Measurements from ENCODE around the gene SLX4.

SLX4 gene

GRCh38 chr16:3608069-3608468 is 3.3 kb downstream of the SLX4 start:
- Histone ChIP-seq H3K27ac (replicated peaks) (no peak overlapping the region), H3K4me3 (replicated peaks; ENCODE audit: insufficient read depth, low read length) (no peak overlapping the region), H3K27me3 (ENCODE audit: insufficient read depth, poor library complexity, severe bottlenecking) (no peaks in the 10 kb centered on the region)
- no peak for TF ChIP-seq CTCF (IDR thresholded peaks at IDR 0.05; ENCODE audit: insufficient read depth, low read length)
- no peak for TF ChIP-seq SPI1 (IDR thresholded peaks at IDR 0.05; ENCODE audit: borderline replicate concordance, low read depth)
- no peak for TF ChIP-seq GABPA (IDR thresholded peaks at IDR 0.05; ENCODE audit: low read depth)
- TF ChIP-seq REST (IDR thresholded peaks at IDR 0.05; ENCODE audit: insufficient replicate concordance, low read depth) = no peak
- no peak for DNase-seq (ENCODE audit: low read depth in 1 of 2, low spot score in 1 of 2)

- Histone ChIP-seq H3K4me3 (replicated peaks; ENCODE audit: insufficient read depth, low read length) (no peak overlapping the region), H3K27me3 (ENCODE audit: insufficient read depth, poor library complexity, severe bottlenecking) (no peaks in the 10 kb centered on the region), H3K27ac (replicated peaks) (no peak overlapping the region)
- TF ChIP-seq POLR2AphosphoS5 (IDR thresholded peaks at IDR 0.05; ENCODE audit: low read depth) = no peak
- DNase-seq (ENCODE audit: low read depth in 1 of 2, low spot score in 1 of 2) = no peak
These were observed 3.8 kb downstream of the SLX4 start for GRCh38 chr16:3607634-3608033.

- TF ChIP-seq CTCF (IDR thresholded peaks at IDR 0.05; ENCODE audit: insufficient read depth, low read length) (no peak), SPI1 (IDR thresholded peaks at IDR 0.05; ENCODE audit: borderline replicate concordance, low read depth) (no peak), REST (IDR thresholded peaks at IDR 0.05; ENCODE audit: insufficient replicate concordance, low read depth) (no peak), GABPA (IDR thresholded peaks at IDR 0.05; ENCODE audit: low read depth) (no peak)
- no peak for DNase-seq (ENCODE audit: low read depth in 1 of 2, low spot score in 1 of 2)
- Histone ChIP-seq H3K27me3 (ENCODE audit: insufficient read depth, poor library complexity, severe bottlenecking) (no peaks in the 10 kb centered on the region), H3K27ac (replicated peaks) (no peak overlapping the region), H3K4me3 (replicated peaks; ENCODE audit: insufficient read depth, low read length) (no peak overlapping the region)
These were observed 4.2 kb downstream of the SLX4 start for GRCh38 chr16:3607161-3607560.

- TF ChIP-seq REST (IDR thresholded peaks at IDR 0.05; ENCODE audit: insufficient replicate concordance, low read depth) (no peak), POLR2AphosphoS5 (IDR thresholded peaks at IDR 0.05; ENCODE audit: low read depth) (no peak), SPI1 (IDR thresholded peaks at IDR 0.05; ENCODE audit: borderline replicate concordance, low read depth) (no peak), GABPA (IDR thresholded peaks at IDR 0.05; ENCODE audit: low read depth) (no peak), CTCF (IDR thresholded peaks at IDR 0.05; ENCODE audit: insufficient read depth, low read length) (no peak)
- no peak overlapping the region for H3K27ac ChIP-seq (replicated peaks)
- no peak for DNase-seq (ENCODE audit: low read depth in 1 of 2, low spot score in 1 of 2)
- no peak overlapping the region for H3K4me3 ChIP-seq (replicated peaks; ENCODE audit: insufficient read depth, low read length)
- H3K27me3 ChIP-seq (ENCODE audit: insufficient read depth, poor library complexity, severe bottlenecking) = no peaks in the 10 kb centered on the region
These were observed 5.0 kb downstream of the SLX4 start for GRCh38 chr16:3606441-3606840.

Measured in HL-60 (cell line).